Transverse colon (tissue), 4 donors: ENCODE data around the gene FRAS1.

Experiments used
- CTCF ChIP-seq, 5 experiments: fragments of 200-600 bp in 3 of 5; fragments of 450-650 bp in 2 of 5; sonication (generic) in 3 of 5; IDR thresholded peaks; 1 replicate in 2 of 5; 2 replicates in 3 of 5; pipeline ENCODE4 v1.5.1; 2016 to 2017; ENCODE audit warnings: antibody characterized with exemption in 5 of 5, inconsistent platforms in 3 of 5, mild to moderate bottlenecking in 2 of 5, moderate library complexity in 1 of 5
- EP300 ChIP-seq: sonication (generic); formaldehyde crosslinking; IDR thresholded peaks from one replicate; pipeline ENCODE4 v1.6.1; 2017; ENCODE audit warnings: antibody characterized with exemption, low read depth
- POLR2A ChIP-seq: fragments of 450-650 bp; IDR thresholded peaks from one replicate; pipeline ENCODE4 v1.6.1; 2016; ENCODE audit warnings: antibody characterized with exemption, mild to moderate bottlenecking, moderate library complexity
- POLR2AphosphoS5 ChIP-seq, 3 donors: sonication (generic); formaldehyde crosslinking; IDR thresholded peaks; one replicate each; pipeline ENCODE4 v1.6.1; 2016; ENCODE audit warnings: antibody characterized with exemption in 3 of 3

- no peak for TF ChIP-seq POLR2AphosphoS5 (IDR thresholded peaks at IDR 0.05)
- no peak for TF ChIP-seq POLR2A
- no peak for TF ChIP-seq CTCF (IDR thresholded peaks at IDR 0.05)
- no peak for TF ChIP-seq EP300
Observed at GRCh38 chr4:78312989-78313753, 256.0 kb downstream of the FRAS1 start.
